WTC11 (cell line): Measurements from ENCODE around the gene PDE6D. TPM values are rescaled to one million over a fixed set of nuclear protein-coding genes. Genes with fewer than 3 reads are reported as not detected.

Experiments used
- CBFB ChIP-seq: sonication (generic); formaldehyde crosslinking; IDR thresholded peaks from 2 replicates; pipeline ENCODE4 v1.8.1; 2022; ENCODE audit warnings: mild to moderate bottlenecking, low read depth, missing genetic modification reagents
- EMX1 ChIP-seq: fragments of 250-450 bp; sonication (Bioruptor Pico); IDR thresholded peaks from 2 replicates; pipeline ENCODE4 v1.8.0; 2021; ENCODE audit warnings: mild to moderate bottlenecking
- ETV6 ChIP-seq: sonication (generic); formaldehyde crosslinking; IDR thresholded peaks from 2 replicates; pipeline ENCODE4 v1.8.1; 2022; ENCODE audit warnings: mild to moderate bottlenecking, missing genetic modification reagents
- FOXJ3 ChIP-seq: sonication (generic); formaldehyde crosslinking; IDR thresholded peaks from 2 replicates; pipeline ENCODE4 v1.9.0; 2021; ENCODE audit warnings: missing genetic modification reagents, mild to moderate bottlenecking, borderline replicate concordance
- FOXK1 ChIP-seq: sonication (generic); formaldehyde crosslinking; IDR thresholded peaks from 2 replicates; pipeline ENCODE4 v1.8.0; 2022; ENCODE audit warnings: mild to moderate bottlenecking, moderate library complexity, missing genetic modification reagents
- GABPB1 ChIP-seq: sonication (generic); formaldehyde crosslinking; IDR thresholded peaks from 2 replicates; pipeline ENCODE4 v1.8.1; 2023; ENCODE audit warnings: mild to moderate bottlenecking, missing genetic modification reagents
- GTF2I ChIP-seq: fragments of 250-450 bp; sonication (Bioruptor Pico); conservative IDR thresholded peaks from 2 replicates; pipeline ENCODE4 v1.4.0; 2021; ENCODE audit warnings: mild to moderate bottlenecking
- HMGA2 ChIP-seq: fragments of 250-450 bp; sonication (Bioruptor Pico); IDR thresholded peaks from 2 replicates; pipeline ENCODE4 v1.4.0; 2021; ENCODE audit warnings: mild to moderate bottlenecking, moderate library complexity
- IRF2 ChIP-seq: sonication (generic); formaldehyde crosslinking; IDR thresholded peaks from 2 replicates; pipeline ENCODE4 v1.8.0; 2022; ENCODE audit warnings: low read depth, missing genetic modification reagents, borderline replicate concordance
- JAZF1 ChIP-seq: fragments of 250-450 bp; sonication (Bioruptor Pico); IDR thresholded peaks from 2 replicates; pipeline ENCODE4 v1.9.0; 2021; ENCODE audit warnings: moderate library complexity, mild to moderate bottlenecking, inconsistent platforms
- JUN ChIP-seq: sonication (generic); formaldehyde crosslinking; IDR thresholded peaks from 2 replicates; pipeline ENCODE4 v1.8.0; 2023; ENCODE audit warnings: mild to moderate bottlenecking, missing genetic modification reagents
- KAT7 ChIP-seq: sonication (generic); formaldehyde crosslinking; IDR thresholded peaks from 2 replicates; pipeline ENCODE4 v1.8.1; 2023; ENCODE audit warnings: missing genetic modification reagents, mild to moderate bottlenecking, borderline replicate concordance
- MXD4 ChIP-seq: fragments of 250-450 bp; sonication (Bioruptor Pico); IDR thresholded peaks from 2 replicates; pipeline ENCODE4 v1.8.0; 2021; ENCODE audit warnings: mild to moderate bottlenecking, moderate library complexity, borderline replicate concordance
- MYBL2 ChIP-seq: sonication (generic); formaldehyde crosslinking; IDR thresholded peaks from 2 replicates; pipeline ENCODE4 v1.8.1; 2023; ENCODE audit warnings: mild to moderate bottlenecking, moderate library complexity, missing genetic modification reagents
- NFATC4 ChIP-seq: fragments of 250-450 bp; sonication (Bioruptor Pico); IDR thresholded peaks from 2 replicates; pipeline ENCODE4 v1.9.0; 2021; ENCODE audit warnings: mild to moderate bottlenecking
- NFE2L1 ChIP-seq: sonication (generic); formaldehyde crosslinking; IDR thresholded peaks from 2 replicates; pipeline ENCODE4 v1.8.1; 2023; ENCODE audit warnings: missing genetic modification reagents
- NFYB ChIP-seq: sonication (generic); formaldehyde crosslinking; conservative IDR thresholded peaks from 2 replicates; pipeline ENCODE4 v1.8.0; 2022; ENCODE audit warnings: low read depth, missing genetic modification reagents
- NR1H2 ChIP-seq: sonication (generic); formaldehyde crosslinking; IDR thresholded peaks from 2 replicates; pipeline ENCODE4 v1.9.0; 2021; ENCODE audit warnings: mild to moderate bottlenecking, moderate library complexity, missing genetic modification reagents
- PRRX2 ChIP-seq: fragments of 250-450 bp; sonication (Bioruptor Pico); IDR thresholded peaks from 2 replicates; pipeline ENCODE4 v1.8.0; 2021; ENCODE audit warnings: mild to moderate bottlenecking
- RORB ChIP-seq: fragments of 250-450 bp; sonication (Bioruptor Pico); IDR thresholded peaks from 2 replicates; pipeline ENCODE4 v1.9.0; 2021; ENCODE audit warnings: mild to moderate bottlenecking
- SP1 ChIP-seq: sonication (generic); formaldehyde crosslinking; conservative IDR thresholded peaks from 2 replicates; pipeline ENCODE4 v1.8.1; 2022; ENCODE audit warnings: missing genetic modification reagents
- TEAD1 ChIP-seq: sonication (generic); formaldehyde crosslinking; IDR thresholded peaks from 2 replicates; pipeline ENCODE4 v1.8.0; 2022; ENCODE audit warnings: mild to moderate bottlenecking, missing genetic modification reagents
- TEAD4 ChIP-seq: sonication (generic); formaldehyde crosslinking; IDR thresholded peaks from 2 replicates; pipeline ENCODE4 v1.8.0; 2022; ENCODE audit warnings: mild to moderate bottlenecking, missing genetic modification reagents
- TP53 ChIP-seq: sonication (generic); formaldehyde crosslinking; IDR thresholded peaks from 2 replicates; pipeline ENCODE4 v1.8.1; 2023; ENCODE audit warnings: mild to moderate bottlenecking, missing genetic modification reagents
- ZBTB21 ChIP-seq: sonication (generic); formaldehyde crosslinking; IDR thresholded peaks from 2 replicates; pipeline ENCODE4 v1.8.1; 2023; ENCODE audit warnings: mild to moderate bottlenecking, missing genetic modification reagents, borderline replicate concordance
- ZNF121 ChIP-seq: sonication (generic); formaldehyde crosslinking; IDR thresholded peaks from 2 replicates; pipeline ENCODE4 v1.8.0; 2023; ENCODE audit warnings: missing genetic modification reagents
- ZNF138 ChIP-seq: sonication (generic); formaldehyde crosslinking; conservative IDR thresholded peaks from 2 replicates; pipeline ENCODE4 v1.8.1; 2022; ENCODE audit warnings: mild to moderate bottlenecking, moderate library complexity, missing genetic modification reagents
- ZNF263 ChIP-seq: sonication (generic); formaldehyde crosslinking; IDR thresholded peaks from 2 replicates; pipeline ENCODE4 v1.8.1; 2022; ENCODE audit warnings: low read depth, mild to moderate bottlenecking, moderate library complexity, missing genetic modification reagents
- ZNF416 ChIP-seq: fragments of 250-450 bp; sonication (Bioruptor Pico); IDR thresholded peaks from 2 replicates; pipeline ENCODE4 v1.9.0; 2021; ENCODE audit warnings: mild to moderate bottlenecking, inconsistent platforms
- ZNF423 ChIP-seq: fragments of 250-450 bp; sonication (Bioruptor Pico); IDR thresholded peaks from 2 replicates; pipeline ENCODE4 v2.1.2; 2022; ENCODE audit warnings: mild to moderate bottlenecking, moderate library complexity
- total RNA-seq: library from RNA; stranded (reverse); gene quantifications from 3 replicates; pipeline ENCODE4 v1.2.3, GENCODE V29; 2021
- TF ChIP-seq, protein P1 (sequence below): sonication (generic); formaldehyde crosslinking; IDR thresholded peaks from 2 replicates; pipeline ENCODE4 v1.8.1; 2023; ENCODE audit warnings: mild to moderate bottlenecking, missing genetic modification reagents, moderate library complexity
- TF ChIP-seq, protein P2 (sequence below): sonication (generic); formaldehyde crosslinking; IDR thresholded peaks from 2 replicates; pipeline ENCODE4 v1.8.1; 2022; ENCODE audit warnings: mild to moderate bottlenecking, moderate library complexity, missing genetic modification reagents
- TF ChIP-seq, protein P3 (sequence below): sonication (generic); formaldehyde crosslinking; IDR thresholded peaks from 2 replicates; pipeline ENCODE4 v1.8.1; 2023; ENCODE audit warnings: mild to moderate bottlenecking, moderate library complexity, missing genetic modification reagents
- TF ChIP-seq, protein P4 (sequence below): fragments of 250-450 bp; sonication (Bioruptor Pico); conservative IDR thresholded peaks from 2 replicates; pipeline ENCODE4 v1.9.0; 2021; ENCODE audit warnings: mild to moderate bottlenecking
- TF ChIP-seq, protein P5 (sequence below): sonication (generic); formaldehyde crosslinking; IDR thresholded peaks from 2 replicates; pipeline ENCODE4 v1.8.0; 2022; ENCODE audit warnings: mild to moderate bottlenecking, missing genetic modification reagents
- TF ChIP-seq, protein P6 (sequence below): sonication (generic); formaldehyde crosslinking; IDR thresholded peaks from 2 replicates; pipeline ENCODE4 v1.8.1; 2022; ENCODE audit warnings: low read depth, mild to moderate bottlenecking, moderate library complexity, missing genetic modification reagents, borderline replicate concordance

The PDE6D gene
- total RNA-seq, 1 experiment from 2014 or later, result 30.2 TPM

DNA sequence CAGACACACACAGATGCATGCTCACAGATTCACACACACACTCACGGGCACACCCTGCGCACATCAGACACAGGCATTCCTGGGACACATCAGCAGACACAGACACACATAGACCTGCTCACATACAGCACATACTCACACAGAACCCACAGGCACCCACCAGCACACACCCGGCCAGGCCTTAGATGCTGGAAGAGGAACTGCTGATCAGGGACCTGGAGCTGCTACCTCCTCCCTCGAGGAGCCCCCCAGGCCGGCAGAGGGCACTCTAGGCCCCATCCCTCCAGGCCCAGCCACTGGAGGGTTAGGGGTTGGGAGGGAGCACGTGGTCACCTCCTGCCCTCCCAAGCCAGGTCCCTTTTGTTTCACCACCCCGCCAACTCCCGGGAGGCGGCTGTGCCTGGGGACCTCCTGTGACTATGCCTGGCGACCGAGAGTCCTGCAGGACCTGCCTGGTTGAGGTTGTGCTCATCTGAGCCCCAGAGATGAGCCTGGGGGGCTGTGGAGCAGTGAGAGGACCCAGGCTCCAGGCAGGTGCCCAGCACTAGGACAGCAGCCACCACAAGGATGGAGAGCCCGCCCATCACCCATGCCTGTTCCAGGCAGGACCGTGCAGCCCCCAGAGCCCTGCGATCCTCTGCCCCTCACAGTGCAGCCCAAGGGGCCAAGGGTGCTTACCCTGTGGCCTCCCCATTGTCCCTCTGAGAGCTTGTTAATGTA, 93.8 kb downstream of the PDE6D start (continued):
- TF ChIP-seq, protein P1, sequence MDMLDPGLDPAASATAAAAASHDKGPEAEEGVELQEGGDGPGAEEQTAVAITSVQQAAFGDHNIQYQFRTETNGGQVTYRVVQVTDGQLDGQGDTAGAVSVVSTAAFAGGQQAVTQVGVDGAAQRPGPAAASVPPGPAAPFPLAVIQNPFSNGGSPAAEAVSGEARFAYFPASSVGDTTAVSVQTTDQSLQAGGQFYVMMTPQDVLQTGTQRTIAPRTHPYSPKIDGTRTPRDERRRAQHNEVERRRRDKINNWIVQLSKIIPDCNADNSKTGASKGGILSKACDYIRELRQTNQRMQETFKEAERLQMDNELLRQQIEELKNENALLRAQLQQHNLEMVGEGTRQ (CRISPR knock-in tag), result peak; percentile 94
- TF ChIP-seq ZNF416 (CRISPR knock-in tag), result 0 out of 2 replicates have a peak, but pooled peaks have one; percentile 26
- no peak for TF ChIP-seq TEAD4 (CRISPR knock-in tag)
- no peak for TF ChIP-seq GTF2I
- TF ChIP-seq, protein P2, sequence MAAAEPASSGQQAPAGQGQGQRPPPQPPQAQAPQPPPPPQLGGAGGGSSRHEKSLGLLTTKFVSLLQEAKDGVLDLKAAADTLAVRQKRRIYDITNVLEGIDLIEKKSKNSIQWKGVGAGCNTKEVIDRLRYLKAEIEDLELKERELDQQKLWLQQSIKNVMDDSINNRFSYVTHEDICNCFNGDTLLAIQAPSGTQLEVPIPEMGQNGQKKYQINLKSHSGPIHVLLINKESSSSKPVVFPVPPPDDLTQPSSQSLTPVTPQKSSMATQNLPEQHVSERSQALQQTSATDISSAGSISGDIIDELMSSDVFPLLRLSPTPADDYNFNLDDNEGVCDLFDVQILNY (CRISPR knock-in tag), result peak; percentile 28; the same call in 1 of the 2 replicates
- TF ChIP-seq RORB (CRISPR knock-in tag), result no peak
- TF ChIP-seq ZBTB21 (CRISPR knock-in tag), result no peak
- no peak for TF ChIP-seq ZNF423 (CRISPR knock-in tag)
- TF ChIP-seq JUN (CRISPR knock-in tag), result no peak
- no peak for TF ChIP-seq ZNF263 (CRISPR knock-in tag)
- 0 out of 2 replicates have a peak, but pooled peaks have one; percentile 56 for TF ChIP-seq TP53
- TF ChIP-seq TEAD1 (CRISPR knock-in tag), result peak; percentile 51; the same call in 1 of the 2 replicates
- TF ChIP-seq JAZF1, result no peak
- TF ChIP-seq CBFB (CRISPR knock-in tag), result 0 out of 2 replicates have a peak, but pooled peaks have one; percentile 34
- TF ChIP-seq MYBL2 (CRISPR knock-in tag), result no peak
- TF ChIP-seq FOXJ3 (CRISPR knock-in tag), result no peak
- TF ChIP-seq GABPB1 (CRISPR knock-in tag), result peak; percentile 86
- 0 out of 2 replicates have a peak, but pooled peaks have one; percentile 42 for TF ChIP-seq FOXK1
- no peak for TF ChIP-seq EMX1 (CRISPR knock-in tag)
- TF ChIP-seq, protein P3, sequence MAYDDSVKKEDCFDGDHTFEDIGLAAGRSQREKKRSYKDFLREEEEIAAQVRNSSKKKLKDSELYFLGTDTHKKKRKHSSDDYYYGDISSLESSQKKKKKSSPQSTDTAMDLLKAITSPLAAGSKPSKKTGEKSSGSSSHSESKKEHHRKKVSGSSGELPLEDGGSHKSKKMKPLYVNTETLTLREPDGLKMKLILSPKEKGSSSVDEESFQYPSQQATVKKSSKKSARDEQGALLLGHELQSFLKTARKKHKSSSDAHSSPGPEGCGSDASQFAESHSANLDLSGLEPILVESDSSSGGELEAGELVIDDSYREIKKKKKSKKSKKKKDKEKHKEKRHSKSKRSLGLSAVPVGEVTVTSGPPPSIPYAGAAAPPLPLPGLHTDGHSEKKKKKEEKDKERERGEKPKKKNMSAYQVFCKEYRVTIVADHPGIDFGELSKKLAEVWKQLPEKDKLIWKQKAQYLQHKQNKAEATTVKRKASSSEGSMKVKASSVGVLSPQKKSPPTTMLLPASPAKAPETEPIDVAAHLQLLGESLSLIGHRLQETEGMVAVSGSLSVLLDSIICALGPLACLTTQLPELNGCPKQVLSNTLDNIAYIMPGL (CRISPR knock-in tag), result peak; percentile 73; the same call in 1 of the 2 replicates
- TF ChIP-seq, protein P4, sequence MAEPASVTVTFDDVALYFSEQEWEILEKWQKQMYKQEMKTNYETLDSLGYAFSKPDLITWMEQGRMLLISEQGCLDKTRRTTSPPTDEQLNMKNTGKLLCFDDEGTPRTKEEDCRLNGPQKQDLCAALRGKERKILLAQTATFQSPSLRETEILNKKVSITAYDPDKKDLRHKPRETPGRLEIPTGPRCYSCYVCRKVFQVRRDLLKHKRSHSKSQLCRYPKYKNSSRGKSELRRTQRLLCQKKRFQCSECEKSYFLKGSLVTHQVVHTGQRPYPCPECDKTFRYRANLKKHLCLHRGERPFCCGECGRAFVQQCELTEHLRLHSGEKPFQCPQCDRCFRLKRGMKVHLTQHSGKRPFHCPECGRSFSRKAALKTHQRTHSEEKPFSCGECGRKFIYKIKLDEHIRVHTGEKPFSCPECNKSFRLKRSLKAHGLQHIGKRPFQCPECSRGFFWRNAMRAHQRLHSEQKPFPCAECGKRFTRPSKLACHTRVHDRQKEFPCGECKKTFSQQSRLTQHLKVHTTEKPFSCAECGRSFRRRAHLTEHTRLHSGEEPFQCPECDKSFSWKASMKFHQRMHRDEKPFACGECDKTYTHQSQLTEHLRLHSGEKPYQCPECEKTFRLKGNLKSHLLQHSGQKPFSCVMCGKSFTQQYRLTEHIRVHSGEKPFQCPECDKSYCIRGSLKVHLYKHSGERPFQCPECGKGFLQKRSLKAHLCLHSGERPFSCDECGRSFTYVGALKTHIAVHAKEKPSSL (CRISPR knock-in tag), result no peak
- no peak for TF ChIP-seq NFE2L1
- peak; percentile 74; the same call in 1 of the 2 replicates for TF ChIP-seq ZNF138 (CRISPR knock-in tag)
- TF ChIP-seq PRRX2 (CRISPR knock-in tag), result no peak
- no peak for TF ChIP-seq MXD4 (CRISPR knock-in tag)
- no peak for TF ChIP-seq ZNF121 (CRISPR knock-in tag)
- TF ChIP-seq, protein P5, sequence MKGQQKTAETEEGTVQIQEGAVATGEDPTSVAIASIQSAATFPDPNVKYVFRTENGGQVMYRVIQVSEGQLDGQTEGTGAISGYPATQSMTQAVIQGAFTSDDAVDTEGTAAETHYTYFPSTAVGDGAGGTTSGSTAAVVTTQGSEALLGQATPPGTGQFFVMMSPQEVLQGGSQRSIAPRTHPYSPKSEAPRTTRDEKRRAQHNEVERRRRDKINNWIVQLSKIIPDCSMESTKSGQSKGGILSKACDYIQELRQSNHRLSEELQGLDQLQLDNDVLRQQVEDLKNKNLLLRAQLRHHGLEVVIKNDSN, result peak; percentile 93
- TF ChIP-seq, protein P6, sequence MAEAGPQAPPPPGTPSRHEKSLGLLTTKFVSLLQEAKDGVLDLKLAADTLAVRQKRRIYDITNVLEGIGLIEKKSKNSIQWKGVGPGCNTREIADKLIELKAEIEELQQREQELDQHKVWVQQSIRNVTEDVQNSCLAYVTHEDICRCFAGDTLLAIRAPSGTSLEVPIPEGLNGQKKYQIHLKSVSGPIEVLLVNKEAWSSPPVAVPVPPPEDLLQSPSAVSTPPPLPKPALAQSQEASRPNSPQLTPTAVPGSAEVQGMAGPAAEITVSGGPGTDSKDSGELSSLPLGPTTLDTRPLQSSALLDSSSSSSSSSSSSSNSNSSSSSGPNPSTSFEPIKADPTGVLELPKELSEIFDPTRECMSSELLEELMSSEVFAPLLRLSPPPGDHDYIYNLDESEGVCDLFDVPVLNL (CRISPR knock-in tag), result no peak
- TF ChIP-seq KAT7 (CRISPR knock-in tag), result no peak
- TF ChIP-seq IRF2 (CRISPR knock-in tag), result no peak
- TF ChIP-seq NFYB (CRISPR knock-in tag), result no peak
- TF ChIP-seq NFATC4, result no peak
- 0 out of 2 replicates have a peak, but pooled peaks have one; percentile 44 for TF ChIP-seq ETV6 (CRISPR knock-in tag)
- TF ChIP-seq HMGA2 (CRISPR knock-in tag), result no peak
- no peak; the same call in 1 of the 2 replicates for TF ChIP-seq SP1
- no peak for TF ChIP-seq NR1H2
